H1 (cell line): ENCODE data around the gene ASL. TPM values are rescaled to one million over a fixed set of nuclear protein-coding genes. Genes with fewer than 3 reads are reported as not detected.

Experiments used
- CTCF ChIA-PET: fragments of 300-600 bp; sonication (Branson Sonifier 250); formaldehyde crosslinking; loops from one replicate; lab custom pipeline; 2021; ENCODE audit not compliant: partially characterized antibody; lab: Charles Lee
- POLR2A ChIA-PET: fragments of 300-600 bp; sonication (Branson Sonifier 250); formaldehyde crosslinking; loops from one replicate; lab custom pipeline; 2021; ENCODE audit warnings: inconsistent platforms; ENCODE audit not compliant: partially characterized antibody; lab: Charles Lee
- DNase-seq, 2 experiments: peaks; one replicate each; pipeline versions ENCODE4 v3.0.0 to v3.0.0-alpha.2; 2010 to 2022; ENCODE audit warnings: low spot score in 2 of 2, low read depth in 1 of 2, mixed read lengths in 1 of 2
- FAIRE-seq: peaks from 2 replicates; lab custom pipeline; 2011; peaks lifted over from hg19 to GRCh38; lab: Jason Lieb, UNC
- H2AFZ ChIP-seq: 2 replicates; pipeline ENCODE4 v1.8.1; 2012; ENCODE audit warnings: low read length, inconsistent platforms
- H2AK5ac ChIP-seq: 2 replicates; pipeline ENCODE4 v1.6.1; 2013; ENCODE audit warnings: low read depth, low read length
- H2BK120ac ChIP-seq: replicated peaks from 2 replicates; pipeline ENCODE3; 2013; ENCODE audit warnings: low read depth, low read length, inconsistent platforms
- H2BK12ac ChIP-seq: 2 replicates; pipeline ENCODE4 v1.6.1; 2013; ENCODE audit warnings: low read depth, low read length
- H2BK15ac ChIP-seq: 2 replicates; pipeline ENCODE4 v1.6.1; 2013; ENCODE audit warnings: low read length
- H2BK20ac ChIP-seq: 2 replicates; pipeline ENCODE4 v1.6.1; 2013; ENCODE audit warnings: low read length
- H2BK5ac ChIP-seq: 2 replicates; pipeline ENCODE4 v1.6.1; 2013; ENCODE audit warnings: low read depth, low read length
- H3K14ac ChIP-seq: 2 replicates; pipeline ENCODE4 v1.6.1; 2013; ENCODE audit warnings: inconsistent platforms; ENCODE audit not compliant: insufficient read length
- H3K18ac ChIP-seq: 2 replicates; pipeline ENCODE4 v1.6.1; 2013; ENCODE audit warnings: low read length; ENCODE audit errors: extremely low read depth
- H3K23ac ChIP-seq: 2 replicates; pipeline ENCODE4 v1.6.1; 2013; ENCODE audit warnings: inconsistent platforms; ENCODE audit not compliant: insufficient read length
- H3K23me2 ChIP-seq: 2 replicates; pipeline ENCODE4 v1.6.1; 2013; ENCODE audit warnings: low read depth, low read length
- H3K27ac ChIP-seq: 2 replicates; pipeline ENCODE4 v1.6.1; 2011; ENCODE audit warnings: low read depth, low read length, inconsistent platforms
- H3K27me3 ChIP-seq, 4 experiments: replicated peaks in 1 of 4; 1 replicate in 1 of 4; 2 replicates in 3 of 4; pipeline versions ENCODE4 v1.6.1 to v1.8.1; 2011 to 2013; ENCODE audit warnings: low read length in 3 of 4, mild to moderate bottlenecking in 3 of 4, inconsistent platforms in 2 of 4, mixed read lengths in 2 of 4, moderate library complexity in 1 of 4; ENCODE audit not compliant: control insufficient read depth in 3 of 4, insufficient read depth in 3 of 4; ENCODE audit errors: extremely low read depth in 1 of 4
- H3K36me3 ChIP-seq, 4 experiments: 2 replicates each; pipeline versions ENCODE4 v1.6.1 to v1.8.1; 2011 to 2013; ENCODE audit warnings: mild to moderate bottlenecking in 4 of 4, low read length in 3 of 4, moderate library complexity in 2 of 4, control low read depth in 1 of 4, inconsistent platforms in 1 of 4; ENCODE audit not compliant: insufficient read depth in 4 of 4, control insufficient read depth in 2 of 4
- H3K4ac ChIP-seq: replicated peaks from 2 replicates; pipeline ENCODE3; 2013; ENCODE audit warnings: low read length, low read depth, mixed read lengths, inconsistent platforms; ENCODE audit not compliant: insufficient read length
- H3K4me1 ChIP-seq, 4 experiments: replicated peaks in 1 of 4; 1 replicate in 1 of 4; 2 replicates in 3 of 4; pipeline versions ENCODE4 v1.6.1 to v1.8.1; 2011 to 2013; ENCODE audit warnings: low read length in 3 of 4, inconsistent platforms in 2 of 4, mixed read lengths in 1 of 4; ENCODE audit not compliant: insufficient read depth in 4 of 4, control insufficient read depth in 3 of 4
- H3K4me2 ChIP-seq, 2 experiments: 2 replicates each; pipeline versions ENCODE4 v1.6.1 to v1.8.1; 2011 to 2013; ENCODE audit warnings: low read depth in 2 of 2, low read length in 2 of 2, control low read depth in 1 of 2, inconsistent platforms in 1 of 2, mild to moderate bottlenecking in 1 of 2; ENCODE audit not compliant: insufficient read depth in 1 of 2
- H3K4me3 ChIP-seq, 4 experiments: fragments of 200-600, 300-600 bp in 1 of 4; sonication (generic), shearing (Covaris generic), sonication (Bioruptor Twin) in 1 of 4; 2 replicates each; pipeline versions ENCODE4 v1.5.1 to v1.8.1; 2011 to 2016; ENCODE audit warnings: low read length in 4 of 4, low read depth in 3 of 4, control low read depth in 2 of 4, inconsistent platforms in 2 of 4, mild to moderate bottlenecking in 2 of 4, mixed read lengths in 1 of 4, moderate library complexity in 1 of 4; ENCODE audit not compliant: insufficient read depth in 2 of 4; ENCODE audit errors: extremely low read depth in 1 of 4
- H3K56ac ChIP-seq: replicated peaks from 2 replicates; pipeline ENCODE3; 2013; ENCODE audit warnings: low read depth, mild to moderate bottlenecking, mixed read lengths, low read length, inconsistent platforms; ENCODE audit not compliant: insufficient read length
- H3K79me1 ChIP-seq: 2 replicates; pipeline ENCODE4 v1.6.1; 2013; ENCODE audit warnings: low read depth, low read length, control low read depth
- H3K79me2 ChIP-seq, 2 experiments: 2 replicates each; pipeline versions ENCODE4 v1.6.1 to v1.8.1; 2012 to 2013; ENCODE audit warnings: low read length in 2 of 2, mild to moderate bottlenecking in 2 of 2, inconsistent platforms in 1 of 2; ENCODE audit not compliant: insufficient read depth in 2 of 2, control insufficient read depth in 1 of 2
- H3K9ac ChIP-seq, 4 experiments: replicated peaks in 1 of 4; 1 replicate in 1 of 4; 2 replicates in 3 of 4; pipeline versions ENCODE4 v1.6.1 to v1.8.1; 2011 to 2013; ENCODE audit warnings: low read depth in 3 of 4, low read length in 3 of 4, control low read depth in 2 of 4, mild to moderate bottlenecking in 2 of 4, moderate library complexity in 2 of 4, inconsistent platforms in 1 of 4; ENCODE audit errors: extremely low read depth in 1 of 4
- H3K9me3 ChIP-seq, 2 experiments: 2 replicates each; pipeline versions ENCODE4 v1.6.1 to v1.8.1; 2012 to 2013; ENCODE audit warnings: mild to moderate bottlenecking in 2 of 2, moderate library complexity in 2 of 2, control low read depth in 1 of 2, inconsistent platforms in 1 of 2, low read depth in 1 of 2, low read length in 1 of 2, mixed read lengths in 1 of 2; ENCODE audit not compliant: insufficient read depth in 2 of 2
- H4K20me1 ChIP-seq, 2 experiments: replicated peaks in 1 of 2; 2 replicates each; pipeline versions ENCODE3 to v1.8.1; 2011 to 2013; ENCODE audit warnings: inconsistent platforms in 2 of 2, low read length in 2 of 2, mild to moderate bottlenecking in 1 of 2; ENCODE audit not compliant: insufficient read depth in 2 of 2, control insufficient read depth in 1 of 2
- H4K5ac ChIP-seq: 2 replicates; pipeline ENCODE4 v1.6.1; 2013; ENCODE audit warnings: low read length, low read depth, mixed read lengths, inconsistent platforms; ENCODE audit not compliant: insufficient read length
- H4K8ac ChIP-seq: 2 replicates; pipeline ENCODE4 v1.8.0; 2013; ENCODE audit warnings: mild to moderate bottlenecking, moderate library complexity, low read length, inconsistent platforms; ENCODE audit not compliant: insufficient read depth; ENCODE audit errors: extremely low read depth
- H4K91ac ChIP-seq: replicated peaks from 2 replicates; pipeline ENCODE3; 2013; ENCODE audit warnings: low read length, mixed read lengths, inconsistent platforms; ENCODE audit not compliant: insufficient read length
- BCL11A ChIP-seq, 2 experiments: IDR thresholded peaks; one replicate each; pipeline ENCODE4 v1.6.1; 2011; ENCODE audit warnings: low read depth in 2 of 2, low read length in 2 of 2, mild to moderate bottlenecking in 2 of 2
- CBX5 ChIP-seq: fragments of 300-800, 300-1000 bp; sonication (generic); IDR thresholded peaks from 2 replicates; pipeline ENCODE4 v1.7.1; 2016; ENCODE audit warnings: antibody characterized with exemption, low read length, low read depth
- E2F6 ChIP-seq: IDR thresholded peaks from 2 replicates; pipeline ENCODE4 v1.6.1; 2012; ENCODE audit warnings: inconsistent platforms
- EP300 ChIP-seq, 2 experiments: IDR thresholded peaks; 1 replicate in 1 of 2; 2 replicates in 1 of 2; pipeline ENCODE4 v1.6.1; 2011 to 2012; ENCODE audit warnings: low read depth in 2 of 2, low read length in 2 of 2, mild to moderate bottlenecking in 2 of 2, borderline replicate concordance in 1 of 2, inconsistent platforms in 1 of 2, moderate library complexity in 1 of 2
- GTF2F1 ChIP-seq: IDR thresholded peaks from 2 replicates; pipeline ENCODE4 v1.6.1; 2012; ENCODE audit warnings: low read depth, low read length, improper control_type of control experiment, borderline replicate concordance
- KDM4A ChIP-seq: IDR thresholded peaks from one replicate; pipeline ENCODE4 v1.7.1; 2012; ENCODE audit warnings: low read depth, mild to moderate bottlenecking, moderate library complexity, low read length, inconsistent platforms; ENCODE audit not compliant: severe bottlenecking
- NANOG ChIP-seq: IDR thresholded peaks from 2 replicates; pipeline ENCODE4 v1.6.1; 2011; ENCODE audit warnings: low read length, low read depth, mild to moderate bottlenecking, inconsistent platforms; ENCODE audit not compliant: insufficient read depth, poor library complexity, severe bottlenecking
- RXRA ChIP-seq: IDR thresholded peaks from 2 replicates; pipeline ENCODE4 v1.6.1; 2011; ENCODE audit warnings: low read depth, mild to moderate bottlenecking, low read length, moderate library complexity; ENCODE audit not compliant: insufficient read depth
- SUZ12 ChIP-seq: fragments of 200-600 bp; sonication (generic); IDR thresholded peaks from 2 replicates; pipeline ENCODE4 v1.6.1; 2012; ENCODE audit warnings: mild to moderate bottlenecking, inconsistent platforms, low read length, moderate library complexity, mixed read lengths
- TBP ChIP-seq: IDR thresholded peaks from 2 replicates; pipeline ENCODE4 v1.6.1; 2011; ENCODE audit warnings: low read depth, low read length, improper control_type of control experiment
- TEAD4 ChIP-seq: IDR thresholded peaks from 2 replicates; pipeline ENCODE4 v1.6.1; 2012; ENCODE audit warnings: low read depth, low read length, inconsistent platforms, mixed read lengths
- ZNF274 ChIP-seq: IDR thresholded peaks from 2 replicates; pipeline ENCODE4 v1.7.0; 2012; ENCODE audit warnings: low read length, borderline replicate concordance; ENCODE audit errors: extremely low read depth
- WGBS, 2 experiments: shearing (Covaris generic) in 1 of 2; methylation state at CpG; one replicate each; pipeline versions ENCODE4 v1.1.6 to v1.1.7; 2013 to 2015; ENCODE audit warnings: low lambda C conversion rate in 2 of 2, mixed read lengths in 2 of 2, inconsistent platforms in 1 of 2, low coverage in 1 of 2, missing lambda C conversion rate in 1 of 2; ENCODE audit not compliant: insufficient replicate concordance in 2 of 2, insufficient coverage in 1 of 2, insufficient read length in 1 of 2; ENCODE audit errors: extremely low coverage in 1 of 2, missing lambda C conversion rate in 1 of 2; 5-methylcytosine and 5-hydroxymethylcytosine counted together
- polyA plus RNA-seq, 7 experiments: library from polyadenylated mRNA; depleted of rRNA in 3 of 7; stranded (reverse) in 5 of 7; unstranded in 2 of 7; fragments of >200 nt in 5 of 7; fragments of 200-250 nt in 2 of 7; gene quantifications; 1 replicate in 5 of 7; 2 replicates in 1 of 7; 4 replicates in 1 of 7; pipeline versions ENCODE4 v1.2.1 to v1.2.3, GENCODE V29; 2011 to 2013; ENCODE audit warnings: missing spikeins in 2 of 7, mixed read lengths in 2 of 7
- total RNA-seq: library from RNA; stranded (reverse); fragmentation: NEBNext Ultra II Directional; extraction: Animal tissue kit (Norgen Biotek cat#: 25700); gene quantifications from 2 replicates; pipeline ENCODE4 v1.2.1, GENCODE V29; 2021

Gene ASL
- total and polyA plus RNA-seq, 2 of the 8 experiments (the other 6 are each of a cell fraction or from before 2014, with no cell fraction given): 23.3 to 35.3 TPM

GRCh38 chr7:66119245-66119850, 43.7 kb downstream of the ASL start:
- Histone ChIP-seq H3K79me2 (peaks cover 17 to 73% of the 10 kb centered on the region in 2 experiments), H3K23ac (no peak overlapping the region), H3K56ac (no peak overlapping the region), H3K36me3 (no peaks in the 10 kb centered on the region), H3K4me1 (peaks cover 0 to 6% (median under 1%) of the 10 kb centered on the region in 4 experiments; a peak in 2 of 7 replicates), H2BK120ac (no peak overlapping the region), H4K5ac (no peak overlapping the region), H3K14ac (no peak overlapping the region), H3K4ac (no peak overlapping the region), H2BK20ac (no peak overlapping the region), H2AFZ (no peak overlapping the region), H3K23me2 (peaks cover 3% of the 10 kb centered on the region; the same call in 1 of the 2 replicates), H4K8ac (no peak overlapping the region), H2BK12ac (no peak overlapping the region), H2AK5ac (no peak overlapping the region), H2BK15ac (no peak overlapping the region), H3K9ac (no peak overlapping the region), H3K27me3 (no peaks in the 10 kb centered on the region), H3K9me3 (no peaks in the 10 kb centered on the region), H4K91ac (no peak overlapping the region), H3K18ac (no peak overlapping the region), H3K4me2 (no peak overlapping the region), H3K4me3 (no peak overlapping the region), H3K79me1 (peaks cover 4% of the 10 kb centered on the region; the same call in 1 of the 2 replicates), H3K27ac (no peak overlapping the region), H2BK5ac (no peak overlapping the region), H4K20me1 (no peaks in the 10 kb centered on the region)
- ChIA-PET CTCF (no interaction called here), POLR2A (interaction anchor here (0.9 to 1.1 kb wide), 3 partner anchors 9 to 10 kb away, joined by 3 read pairs; no protein-coding TSS in a partner anchor)
- no peak for DNase-seq
- WGBS, 2 experiments: 94% methylated on average over 4 of the region's 4 CpGs; no CpG with 5 or more reads in 1 of the 2 experiments
- FAIRE-seq: no peak
- no peak for TF ChIP-seq KDM4A
- TF ChIP-seq SUZ12: no peak
- TF ChIP-seq CBX5: no peak
- no peak for TF ChIP-seq NANOG
- no peak for TF ChIP-seq TEAD4
- no peak for TF ChIP-seq E2F6
- no peak for TF ChIP-seq RXRA
- no peak for TF ChIP-seq BCL11A (IDR thresholded peaks at IDR 0.05; ENCODE audit: low read depth in 2 of 2, low read length in 2 of 2)
- TF ChIP-seq EP300 (IDR thresholded peaks at IDR 0.05; ENCODE audit: borderline replicate concordance in 1 of 2, low read depth in 2 of 2, low read length in 2 of 2): no peak
- no peak for TF ChIP-seq GTF2F1
- no peak for TF ChIP-seq TBP
- TF ChIP-seq ZNF274: no peak
